GM18511 (cell line): ENCODE data around the gene BBS12.

Experiments
- ATAC-seq: cut with Tn5 transposase; IDR thresholded peaks from one replicate; pipeline ENCODE4 v1.9.1; 2021; ENCODE audit warnings: mild to moderate bottlenecking, moderate library complexity; ENCODE audit not compliant: unreplicated experiment

BBS12 gene

GRCh38 chr4:122793811-122794210, 61.3 kb downstream of the BBS12 start:
- ATAC-seq: no peak
